ENCODE data around the gene RERE.

Gene RERE

GRCh38 chr1:8845104-8846097 lies 28.0 kb upstream of the RERE start:
- TF ChIP-seq EP300 (IDR thresholded peaks at IDR 0.05; ENCODE audit: borderline replicate concordance) = no peak
- TF ChIP-seq USF1 (IDR thresholded peaks at IDR 0.05) = 0 out of 2 replicates have a peak, but pooled peaks have one; percentile 14

- TF ChIP-seq RAD21 (IDR thresholded peaks at IDR 0.05; ENCODE audit: low read depth) (no peak), TEAD4 (IDR thresholded peaks at IDR 0.05) (no peak), FOXM1 (IDR thresholded peaks at IDR 0.05; ENCODE audit: borderline replicate concordance, low read depth) (no peak), MAX (IDR thresholded peaks at IDR 0.05) (no peak), CEBPB (IDR thresholded peaks at IDR 0.05) (no peak), TAF1 (IDR thresholded peaks at IDR 0.05; ENCODE audit: low read depth) (no peak), EGR1 (IDR thresholded peaks at IDR 0.05) (no peak), ZBTB7A (IDR thresholded peaks at IDR 0.05; ENCODE audit: low read depth) (no peak), REST (IDR thresholded peaks at IDR 0.05; ENCODE audit: low read depth) (no peak), EP300 (IDR thresholded peaks at IDR 0.05; ENCODE audit: borderline replicate concordance) (no peak), YY1 (IDR thresholded peaks at IDR 0.05; ENCODE audit: low read depth) (no peak), CREB1 (IDR thresholded peaks at IDR 0.05; ENCODE audit: low read depth) (no peak), TCF12 (IDR thresholded peaks at IDR 0.05; ENCODE audit: low read depth) (no peak), NFIC (IDR thresholded peaks at IDR 0.05) (no peak), USF1 (IDR thresholded peaks at IDR 0.05) (no peak)
Measured at GRCh38 chr1:8844501-8845006, 27.1 kb upstream of the RERE start.

- TF ChIP-seq ZBTB7A (IDR thresholded peaks at IDR 0.05; ENCODE audit: low read depth) (no peak), REST (IDR thresholded peaks at IDR 0.05; ENCODE audit: low read depth) (no peak), TCF12 (IDR thresholded peaks at IDR 0.05; ENCODE audit: low read depth) (no peak), TAF1 (IDR thresholded peaks at IDR 0.05; ENCODE audit: low read depth) (no peak), YY1 (IDR thresholded peaks at IDR 0.05; ENCODE audit: low read depth) (no peak), TEAD4 (IDR thresholded peaks at IDR 0.05) (no peak), FOXM1 (IDR thresholded peaks at IDR 0.05; ENCODE audit: borderline replicate concordance, low read depth) (no peak), CREB1 (IDR thresholded peaks at IDR 0.05; ENCODE audit: low read depth) (no peak), MAX (IDR thresholded peaks at IDR 0.05) (no peak), USF1 (IDR thresholded peaks at IDR 0.05) (no peak), EGR1 (IDR thresholded peaks at IDR 0.05) (no peak), CEBPB (IDR thresholded peaks at IDR 0.05) (no peak), RAD21 (IDR thresholded peaks at IDR 0.05; ENCODE audit: low read depth) (no peak), NFIC (IDR thresholded peaks at IDR 0.05) (no peak)
Measured at GRCh38 chr1:8841395-8841794, 24.0 kb upstream of the RERE start.

- TF ChIP-seq NFIC (IDR thresholded peaks at IDR 0.05) (no peak), RAD21 (IDR thresholded peaks at IDR 0.05; ENCODE audit: low read depth) (no peak), TEAD4 (IDR thresholded peaks at IDR 0.05) (no peak), EP300 (IDR thresholded peaks at IDR 0.05; ENCODE audit: borderline replicate concordance) (no peak), MAX (IDR thresholded peaks at IDR 0.05) (no peak), REST (IDR thresholded peaks at IDR 0.05; ENCODE audit: low read depth) (no peak), FOXM1 (IDR thresholded peaks at IDR 0.05; ENCODE audit: borderline replicate concordance, low read depth) (no peak), YY1 (IDR thresholded peaks at IDR 0.05; ENCODE audit: low read depth) (no peak), EGR1 (IDR thresholded peaks at IDR 0.05) (no peak), CREB1 (IDR thresholded peaks at IDR 0.05; ENCODE audit: low read depth) (no peak), CEBPB (IDR thresholded peaks at IDR 0.05) (no peak), USF1 (IDR thresholded peaks at IDR 0.05) (no peak), TCF12 (IDR thresholded peaks at IDR 0.05; ENCODE audit: low read depth) (no peak), TAF1 (IDR thresholded peaks at IDR 0.05; ENCODE audit: low read depth) (no peak), ZBTB7A (IDR thresholded peaks at IDR 0.05; ENCODE audit: low read depth) (no peak)
Measured at GRCh38 chr1:8839990-8840389, 22.6 kb upstream of the RERE start.

Measured in Ishikawa (cell line).